ENCODE results near the gene YRDC. TPM values are rescaled to one million over a fixed set of nuclear protein-coding genes. Genes with fewer than 3 reads are reported as not detected.
"Not testable (repeated sequence)": the region's sequence is repeated elsewhere in the genome, so short reads cannot be mapped to it uniquely, and the experiment has no call there.

Gene YRDC
- total RNA-seq, 1 donor from 2014 or later = 12.9 TPM

DNA sequence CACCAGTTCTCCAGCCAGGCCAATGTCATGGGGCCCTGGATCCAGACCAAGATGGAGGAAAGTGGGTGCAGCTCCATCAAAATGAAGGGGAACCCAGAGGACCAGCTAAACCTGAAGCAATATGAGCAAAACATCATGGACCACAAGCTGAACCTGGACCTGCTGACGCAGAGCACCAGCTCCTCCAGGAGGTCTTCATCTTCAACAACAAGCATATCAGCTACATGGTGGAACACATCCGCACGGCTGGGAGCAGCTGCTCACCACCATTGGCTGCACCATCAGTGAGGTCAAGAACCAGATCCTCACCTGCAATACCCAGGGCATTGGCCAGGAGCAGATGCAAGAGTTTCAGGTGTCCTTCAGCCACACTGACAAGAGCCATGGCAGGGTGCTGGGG, 29.4 kb downstream of the YRDC start:
- H3K27me3 Mint-ChIP-seq (ENCODE audit: insufficient read depth, low read depth) = peaks cover 17% of the 10 kb centered on the region

DNA sequence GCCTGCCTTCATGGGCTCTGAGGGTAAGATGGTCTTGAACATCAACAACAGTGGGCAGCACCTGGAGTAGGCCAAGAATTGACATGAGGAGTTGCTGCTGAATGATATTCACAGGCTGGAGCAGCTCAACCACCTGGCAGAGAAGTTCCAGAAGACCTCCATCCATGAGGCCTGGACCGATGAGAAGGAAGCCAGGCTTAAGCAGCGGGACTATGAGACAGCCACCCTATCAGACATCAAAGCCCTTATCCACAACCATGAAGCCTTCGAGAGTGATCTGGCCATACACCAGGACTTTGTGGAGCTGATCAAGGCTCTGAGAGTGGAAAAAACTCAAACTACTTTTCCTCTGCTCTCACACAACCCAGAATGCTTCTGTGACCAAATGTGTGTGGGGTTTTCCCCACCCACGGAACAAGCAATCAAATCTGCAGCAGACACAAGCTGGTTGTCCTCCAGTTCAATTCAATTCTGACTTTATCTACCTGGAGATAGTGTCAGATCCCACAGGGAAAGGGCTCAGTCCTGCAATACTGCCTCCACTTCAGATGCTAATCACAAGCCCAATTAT, 31.0 kb downstream of the YRDC start:
- H3K27me3 Mint-ChIP-seq (ENCODE audit: insufficient read depth, low read depth) = peaks cover 19% of the 10 kb centered on the region
- H3K27ac Mint-ChIP-seq = no peak overlapping the region
- H3K4me2 ChIP-seq = no peak overlapping the region

More for the DNA sequence above, 29.4 kb downstream of the YRDC start:
- no peaks in the 10 kb centered on the region for H3K79me2 ChIP-seq (ENCODE audit: low read depth)
- H3K4me3 Mint-ChIP-seq = no peak overlapping the region
- H3K36me3 ChIP-seq = no peaks in the 10 kb centered on the region
- no peak overlapping the region for H3K4me2 ChIP-seq
- DNase-seq (ENCODE audit: low spot score) = no peak
- no peak overlapping the region for H3K27ac Mint-ChIP-seq
- H3F3A ChIP-seq (ENCODE audit: low read depth) = no peaks in the 10 kb centered on the region
- no peak overlapping the region for H3K27ac ChIP-seq
- H3K36me3 Mint-ChIP-seq = no peaks in the 10 kb centered on the region
- H3K4me1 ChIP-seq = no peaks in the 10 kb centered on the region
- H3K9ac ChIP-seq = no peak overlapping the region
- H4K20me1 ChIP-seq (ENCODE audit: low read depth) = no peaks in the 10 kb centered on the region
- H3K27me3 ChIP-seq = peaks cover 51% of the 10 kb centered on the region
- no peak overlapping the region for H3K4me3 ChIP-seq
- H3K4me1 Mint-ChIP-seq = no peaks in the 10 kb centered on the region
- no peaks in the 10 kb centered on the region for H3K9me3 ChIP-seq (ENCODE audit: low read depth)
- peaks cover 2% of the 10 kb centered on the region for H3K9me3 Mint-ChIP-seq
- TF ChIP-seq EZH2phosphoT487 (IDR thresholded peaks at IDR 0.05) (no peak), EZH2 (IDR thresholded peaks at IDR 0.05) (no peak)
- TF ChIP-seq, protein P1, sequence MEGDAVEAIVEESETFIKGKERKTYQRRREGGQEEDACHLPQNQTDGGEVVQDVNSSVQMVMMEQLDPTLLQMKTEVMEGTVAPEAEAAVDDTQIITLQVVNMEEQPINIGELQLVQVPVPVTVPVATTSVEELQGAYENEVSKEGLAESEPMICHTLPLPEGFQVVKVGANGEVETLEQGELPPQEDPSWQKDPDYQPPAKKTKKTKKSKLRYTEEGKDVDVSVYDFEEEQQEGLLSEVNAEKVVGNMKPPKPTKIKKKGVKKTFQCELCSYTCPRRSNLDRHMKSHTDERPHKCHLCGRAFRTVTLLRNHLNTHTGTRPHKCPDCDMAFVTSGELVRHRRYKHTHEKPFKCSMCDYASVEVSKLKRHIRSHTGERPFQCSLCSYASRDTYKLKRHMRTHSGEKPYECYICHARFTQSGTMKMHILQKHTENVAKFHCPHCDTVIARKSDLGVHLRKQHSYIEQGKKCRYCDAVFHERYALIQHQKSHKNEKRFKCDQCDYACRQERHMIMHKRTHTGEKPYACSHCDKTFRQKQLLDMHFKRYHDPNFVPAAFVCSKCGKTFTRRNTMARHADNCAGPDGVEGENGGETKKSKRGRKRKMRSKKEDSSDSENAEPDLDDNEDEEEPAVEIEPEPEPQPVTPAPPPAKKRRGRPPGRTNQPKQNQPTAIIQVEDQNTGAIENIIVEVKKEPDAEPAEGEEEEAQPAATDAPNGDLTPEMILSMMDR (IDR thresholded peaks at IDR 0.05) = no peak
- no peak overlapping the region for H2AFZ ChIP-seq (replicated peaks)

DNA sequence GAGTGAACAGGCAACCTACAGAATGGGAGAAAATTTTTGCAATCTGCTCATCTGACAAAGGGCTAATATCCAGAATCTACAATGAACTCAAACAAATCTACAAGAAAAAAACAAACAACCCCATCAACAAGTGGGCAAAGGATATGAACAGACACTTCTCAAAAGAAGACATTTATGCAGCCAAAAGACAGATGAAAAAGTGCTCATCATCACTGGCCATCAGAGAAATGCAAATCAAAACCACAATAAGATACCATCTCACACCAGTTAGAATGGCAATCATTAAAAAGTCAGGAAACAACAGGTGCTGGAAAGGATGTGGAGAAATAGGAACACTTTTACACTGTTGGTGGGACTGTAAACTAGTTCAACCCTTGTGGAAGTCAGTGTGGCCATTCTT, 36.6 kb downstream of the YRDC start:
- H2AFZ ChIP-seq (replicated peaks); H3K9ac ChIP-seq; H3K9me3 ChIP-seq (ENCODE audit: low read depth); H3K79me2 ChIP-seq (ENCODE audit: low read depth); H3K9me3 Mint-ChIP-seq; H4K20me1 ChIP-seq (ENCODE audit: low read depth); H3K27ac Mint-ChIP-seq; H3F3A ChIP-seq (ENCODE audit: low read depth); H3K36me3 Mint-ChIP-seq; H3K27ac ChIP-seq; H3K4me3 ChIP-seq; H3K4me3 Mint-ChIP-seq; H3K4me1 Mint-ChIP-seq; H3K36me3 ChIP-seq; DNase-seq (ENCODE audit: low spot score); H3K4me2 ChIP-seq; H3K4me1 ChIP-seq: not testable (repeated sequence)
- H3K27me3 ChIP-seq = peaks cover 59% of the 10 kb centered on the region
- H3K27me3 Mint-ChIP-seq (ENCODE audit: insufficient read depth, low read depth) = peaks cover 38% of the 10 kb centered on the region

More for the DNA sequence above, 31.0 kb downstream of the YRDC start:
- no peaks in the 10 kb centered on the region for H3K36me3 Mint-ChIP-seq
- H3K79me2 ChIP-seq (ENCODE audit: low read depth) = no peaks in the 10 kb centered on the region
- no peaks in the 10 kb centered on the region for H3K4me1 Mint-ChIP-seq
- H3K27me3 ChIP-seq = peaks cover 40% of the 10 kb centered on the region
- DNase-seq (ENCODE audit: low spot score) = no peak
- H3K4me3 Mint-ChIP-seq = no peak overlapping the region
- no peak overlapping the region for H3K27ac ChIP-seq
- no peaks in the 10 kb centered on the region for H3K36me3 ChIP-seq
- H3K9me3 Mint-ChIP-seq = peaks cover 4% of the 10 kb centered on the region
- H3K4me1 ChIP-seq = no peaks in the 10 kb centered on the region
- no peak overlapping the region for H3K4me3 ChIP-seq
- no peaks in the 10 kb centered on the region for H3F3A ChIP-seq (ENCODE audit: low read depth)
- no peak overlapping the region for H2AFZ ChIP-seq (replicated peaks)
- H3K9ac ChIP-seq = no peak overlapping the region
- TF ChIP-seq EZH2phosphoT487 (IDR thresholded peaks at IDR 0.05) = no peak
- TF ChIP-seq, protein P1 (IDR thresholded peaks at IDR 0.05) = no peak
- no peak for TF ChIP-seq EZH2 (IDR thresholded peaks at IDR 0.05)
- H3K9me3 ChIP-seq (ENCODE audit: low read depth) = no peaks in the 10 kb centered on the region
- H4K20me1 ChIP-seq (ENCODE audit: low read depth) = no peaks in the 10 kb centered on the region

DNA sequence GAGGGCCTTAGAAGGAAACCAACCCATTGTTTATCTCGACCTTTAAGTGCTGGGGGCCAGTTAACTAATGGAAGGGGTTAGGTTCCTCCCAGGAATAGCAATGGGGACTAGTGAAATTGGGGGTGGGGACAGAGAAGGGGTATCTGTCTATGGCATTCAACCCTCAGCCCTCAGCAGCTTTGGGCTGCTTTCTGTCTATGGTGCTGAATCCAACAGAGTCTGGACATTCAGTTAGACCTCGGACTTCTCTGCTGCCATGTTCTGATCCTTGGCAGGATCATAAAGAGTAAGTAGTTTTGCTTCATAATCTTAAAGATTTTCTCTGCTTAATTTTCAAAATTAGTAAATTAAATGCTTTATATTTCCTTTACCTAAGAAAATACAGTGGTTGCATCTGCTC, 40.5 kb downstream of the YRDC start:
- H3K4me3 Mint-ChIP-seq = no peak overlapping the region
- peak; percentile 24 for DNase-seq (ENCODE audit: low spot score)

More for the DNA sequence above, 40.5 kb downstream of the YRDC start:
- no peak overlapping the region for H3K4me3 ChIP-seq
- Mint-ChIP-seq H3K27me3 (ENCODE audit: insufficient read depth, low read depth) (peaks cover 72% of the 10 kb centered on the region), H3K27ac (no peak overlapping the region), H3K9me3 (peaks cover 3% of the 10 kb centered on the region), H3K36me3 (no peaks in the 10 kb centered on the region), H3K4me1 (peaks cover 16% of the 10 kb centered on the region)
- peaks cover 87% of the 10 kb centered on the region for H3K27me3 ChIP-seq
- peaks cover 5% of the 10 kb centered on the region for H3F3A ChIP-seq (ENCODE audit: low read depth)
- H3K27ac ChIP-seq = no peak overlapping the region
- no peak overlapping the region for H3K9ac ChIP-seq
- H3K9me3 ChIP-seq (ENCODE audit: low read depth) = no peaks in the 10 kb centered on the region
- H4K20me1 ChIP-seq (ENCODE audit: low read depth) = peaks cover 34% of the 10 kb centered on the region
- H3K4me1 ChIP-seq = peaks cover 8% of the 10 kb centered on the region
- H3K36me3 ChIP-seq = no peaks in the 10 kb centered on the region
- H2AFZ ChIP-seq (replicated peaks) = no peak overlapping the region
- TF ChIP-seq EZH2phosphoT487 (IDR thresholded peaks at IDR 0.05) = no peak
- TF ChIP-seq, protein P1 (IDR thresholded peaks at IDR 0.05) = no peak
- TF ChIP-seq EZH2 (IDR thresholded peaks at IDR 0.05) = no peak
- no peaks in the 10 kb centered on the region for H3K79me2 ChIP-seq (ENCODE audit: low read depth)
- H3K4me2 ChIP-seq = no peak overlapping the region
